Measurements from ENCODE around the gene LYPLAL1.

GRCh38 chr1:219140303-219140877, 33.3 kb upstream of the LYPLAL1 start:
- no peak for TF ChIP-seq CTCF (IDR thresholded peaks at IDR 0.05)
- TF ChIP-seq POLR2A (IDR thresholded peaks at IDR 0.05) = no peak
